K562 (cell line): ENCODE data around the gene NARF. TPM values are rescaled to one million over a fixed set of nuclear protein-coding genes. Genes with fewer than 3 reads are reported as not detected.
A peak's percentile ranks its signal among the peaks of the same experiment; 100 is the strongest.

Source experiments
- ATAC-seq: fragments of 200-7000 bp; cut with Tn5 transposase; 3 replicates; pipeline ENCODE4 v1.9.1; 2020; ENCODE audit warnings: moderate library complexity
- BruUV-seq: library from RNA; stranded (reverse); fragments of 400-500 nt; replicated peaks from 2 replicates; lab custom pipeline; 2021; lab: Mats Ljungman, UMichigan
- CTCF ChIA-PET: fragments of 300-600 bp; formaldehyde crosslinking; extraction: SDS; loops from one replicate; lab custom pipeline; 2021; ENCODE audit warnings: low intra/inter-chr PET ratio; lab: Yijun Ruan, JAX
- POLR2A ChIA-PET: fragments of 300-600, 350-650 bp; sonication (Branson Sonifier 250); formaldehyde crosslinking; extraction: SDS; loops from one replicate; lab custom pipeline; 2021; ENCODE audit warnings: antibody characterized with exemption, inconsistent platforms; lab: Yijun Ruan, JAX
- DNase-seq, 4 experiments: peaks; one replicate each; pipeline versions ENCODE4 v3.0.0 to v3.0.0-alpha.2; 2011 to 2018; ENCODE audit warnings: low spot score in 3 of 4, mixed read lengths in 3 of 4; ENCODE audit errors: extremely low read depth in 1 of 4
- FAIRE-seq: peaks from 2 replicates; lab custom pipeline; 2011; peaks lifted over from hg19 to GRCh38; lab: Jason Lieb, UNC
- H2AFZ ChIP-seq: 2 replicates; pipeline ENCODE4 v1.6.0; 2011; ENCODE audit warnings: low read depth, low read length, control low read depth, inconsistent platforms
- H3K27ac ChIP-seq: fragments of 200-600 bp; 3 replicates; pipeline ENCODE4 v1.8.0; 2011; ENCODE audit warnings: low read depth, mild to moderate bottlenecking, control low read depth, inconsistent platforms, low read length, moderate library complexity, mixed read lengths; ENCODE audit errors: extremely low read depth
- H3K27me3 ChIP-seq, 2 experiments: fragments of 300-600 bp in 1 of 2; 2 replicates in 1 of 2; 3 replicates in 1 of 2; pipeline versions ENCODE4 v1.6.0 to v1.8.0; 2011; ENCODE audit warnings: inconsistent platforms in 2 of 2, low read length in 2 of 2, mild to moderate bottlenecking in 1 of 2, mixed read lengths in 1 of 2, moderate library complexity in 1 of 2; ENCODE audit not compliant: control insufficient read depth in 2 of 2, insufficient read depth in 2 of 2
- H3K36me3 ChIP-seq: fragments of 300-600 bp; 3 replicates; pipeline ENCODE4 v1.8.0; 2011; ENCODE audit warnings: mild to moderate bottlenecking, low read length, inconsistent platforms; ENCODE audit not compliant: control insufficient read depth, insufficient read depth
- H3K4me1 ChIP-seq, 2 experiments: fragments of 200-600 bp in 1 of 2; replicated peaks in 1 of 2; 2 replicates in 1 of 2; 3 replicates in 1 of 2; pipeline versions ENCODE4 v1.5.1 to v1.8.0; 2011; ENCODE audit warnings: inconsistent platforms in 2 of 2, low read length in 2 of 2, mild to moderate bottlenecking in 1 of 2, mixed read lengths in 1 of 2, moderate library complexity in 1 of 2; ENCODE audit not compliant: control insufficient read depth in 2 of 2, insufficient read depth in 2 of 2
- H3K4me2 ChIP-seq: 2 replicates; pipeline ENCODE4 v1.6.1; 2011; ENCODE audit warnings: low read length, control low read depth, inconsistent platforms, mixed read lengths; ENCODE audit not compliant: insufficient read depth
- H3K4me3 ChIP-seq: fragments of 200-600 bp; sonication (generic), shearing (Covaris generic); 2 replicates; pipeline ENCODE4 v1.5.1; 2016; ENCODE audit warnings: control low read depth, inconsistent platforms
- H3K79me2 ChIP-seq: fragments of 200-600 bp; 3 replicates; pipeline ENCODE4 v1.8.0; 2011; ENCODE audit warnings: low read length, inconsistent platforms; ENCODE audit not compliant: control insufficient read depth, insufficient read depth
- H3K9ac ChIP-seq, 2 experiments: 2 replicates each; pipeline versions ENCODE4 v1.6.0 to v1.6.1; 2011; ENCODE audit warnings: low read depth in 2 of 2, low read length in 2 of 2, control low read depth in 1 of 2, inconsistent platforms in 1 of 2, mild to moderate bottlenecking in 1 of 2, mixed read lengths in 1 of 2; ENCODE audit not compliant: insufficient read depth in 1 of 2
- H3K9me1 ChIP-seq: one replicate; pipeline ENCODE4 v1.6.0; 2011; ENCODE audit warnings: inconsistent platforms, mild to moderate bottlenecking, low read length, moderate library complexity; ENCODE audit not compliant: control insufficient read depth, insufficient read depth
- H3K9me3 ChIP-seq: replicated peaks from 2 replicates; pipeline ENCODE4 v1.5.1; 2011; ENCODE audit warnings: low read depth, low read length, inconsistent platforms; ENCODE audit not compliant: control insufficient read depth, insufficient read depth
- H4K20me1 ChIP-seq: replicated peaks from 2 replicates; pipeline ENCODE4 v1.6.1; 2011; ENCODE audit warnings: low read length, inconsistent platforms, mixed read lengths; ENCODE audit not compliant: control insufficient read depth, insufficient read depth
- HDAC2 ChIP-seq: fragments of 450-650 bp; IDR thresholded peaks from 2 replicates; pipeline ENCODE4 v1.6.1; 2016; ENCODE audit warnings: mild to moderate bottlenecking
- HOXB6 ChIP-seq: fragments of 250-450 bp; sonication (Bioruptor Pico); IDR thresholded peaks from 2 replicates; pipeline ENCODE4 v1.5.1; 2022; ENCODE audit warnings: mild to moderate bottlenecking, borderline replicate concordance
- NFATC3 ChIP-seq: fragments of 450-650 bp; IDR thresholded peaks from 2 replicates; pipeline ENCODE4 v1.6.1; 2017; ENCODE audit warnings: mild to moderate bottlenecking
- NFIC ChIP-seq: fragments of 450-650 bp; IDR thresholded peaks from 2 replicates; pipeline ENCODE4 v1.6.1; 2017; ENCODE audit warnings: mild to moderate bottlenecking, inconsistent platforms
- POLR2G ChIP-seq: fragments of 200-400 bp; formaldehyde crosslinking; IDR thresholded peaks from 2 replicates; pipeline ENCODE4 v1.6.1; 2017; ENCODE audit warnings: low read depth, mild to moderate bottlenecking, antibody characterized with exemption, low read length, moderate library complexity
- RBM22 ChIP-seq: fragments of 200-400 bp; formaldehyde crosslinking; IDR thresholded peaks from 2 replicates; pipeline ENCODE4 v1.6.1; 2018; ENCODE audit warnings: low read length, low read depth; ENCODE audit not compliant: poor library complexity, severe bottlenecking
- ZNF324 ChIP-seq: fragments of 250-450 bp; sonication (Bioruptor Pico); IDR thresholded peaks from 2 replicates; pipeline ENCODE4 v1.4.0; 2020; ENCODE audit warnings: mild to moderate bottlenecking
- ZNF644 ChIP-seq: fragments of 200-800 bp; sonication (Bioruptor generic); IDR thresholded peaks from 2 replicates; pipeline ENCODE4 v1.6.1; 2016; ENCODE audit warnings: low read depth, missing genetic modification characterization, missing compliant biosample characterization
- WGBS: fragments of 100-300 bp; shearing (Covaris generic); methylation state at CpG from one replicate; pipeline ENCODE4 v1.1.6; 2016; ENCODE audit warnings: low coverage, mixed read lengths; ENCODE audit not compliant: insufficient coverage; ENCODE audit errors: missing lambda C conversion rate; 5-methylcytosine and 5-hydroxymethylcytosine counted together
- in situ Hi-C: fragments of 300-500 bp; cut with MboI; formaldehyde crosslinking; loops from 4 replicates; pipeline ENCODE4 v1.15.0; 2018; ENCODE audit warnings: inconsistent platforms, mixed read lengths
- intact Hi-C: fragments of 100-400 bp; cut with micrococcal nuclease; formaldehyde crosslinking; loops from 2 replicates; pipeline ENCODE4 v1.14.2; 2022
- polyA plus RNA-seq, 8 experiments: library from polyadenylated mRNA; depleted of rRNA in 4 of 8; stranded (reverse) in 5 of 8; unstranded in 3 of 8; fragments of >200 nt; fragmentation: Nextera tagmentation in 2 of 8; fragmentation: Illumina TruSeq in 1 of 8; extraction: Ambion mirVana in 2 of 8; extraction: Trizol in 1 of 8; gene quantifications; 2 replicates each; pipeline versions ENCODE4 v1.2.1 to v1.2.3, GENCODE V29; 2011 to 2014; ENCODE audit warnings: inconsistent platforms in 1 of 8, missing spikeins in 1 of 8
- total RNA-seq, 7 experiments: library from RNA; depleted of rRNA in 6 of 7; stranded (reverse); fragments of >200 nt in 6 of 7; fragmentation: Illumina TruSeq in 2 of 7; extraction: Trizol in 2 of 7; gene quantifications; 2 replicates each; pipeline versions ENCODE4 v1.2.1 to v1.2.3, GENCODE V29; 2011 to 2021; ENCODE audit warnings: low replicate concordance in 1 of 7

The NARF gene
- total and polyA plus RNA-seq, 9 of the 15 experiments (the other 6 are each of a cell fraction or from before 2014, with no cell fraction given): 60.4 to 423 (median 132) TPM

DNA sequence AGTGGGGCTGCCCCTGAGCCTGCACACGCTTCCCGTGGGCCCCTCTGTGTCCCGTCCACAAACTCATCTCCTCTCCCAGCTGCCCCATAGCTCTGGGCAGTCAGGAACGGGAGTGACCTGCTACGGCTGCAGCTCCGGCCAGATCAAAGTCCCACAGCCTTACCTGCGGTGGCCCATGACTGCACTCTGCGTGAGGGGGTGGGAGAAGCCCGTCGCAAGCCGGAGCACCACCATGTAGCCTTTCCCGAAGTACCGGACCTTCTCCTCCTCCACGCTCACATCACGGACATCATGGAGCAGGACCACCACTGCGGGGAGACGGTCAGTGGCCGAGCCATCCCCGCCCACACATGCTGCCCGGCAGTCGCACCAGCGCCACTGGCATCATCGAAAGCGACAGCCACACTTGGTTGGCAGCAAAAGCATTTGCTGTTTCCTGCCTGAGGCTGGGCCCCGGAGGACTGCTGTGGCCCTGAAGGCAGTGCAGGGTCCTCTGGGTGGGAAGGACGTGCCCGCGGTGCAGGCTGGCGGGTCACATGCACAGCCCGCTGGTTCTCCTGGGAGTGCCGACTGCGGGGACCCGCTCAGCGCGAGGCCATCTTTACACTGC lies 14.2 kb upstream of the NARF start:
- Histone ChIP-seq H3K9me1 (no peaks in the 10 kb centered on the region), H3K4me2 (no peak overlapping the region), H3K36me3 (peaks cover 33% of the 10 kb centered on the region; the same call in 2 of the 3 replicates), H3K9me3 (no peaks in the 10 kb centered on the region), H2AFZ (no peak overlapping the region), H3K27me3 (no peaks in the 10 kb centered on the region), H4K20me1 (no peaks in the 10 kb centered on the region), H3K79me2 (peaks cover 8% of the 10 kb centered on the region), H3K27ac (no peak overlapping the region), H3K4me3 (no peak overlapping the region), H3K4me1 (peaks cover under 1 to 63% of the 10 kb centered on the region in 2 experiments; a peak in 3 of 5 replicates), H3K9ac (no peak overlapping the region; a peak in 1 of 4 replicates)
- no TSS peak for BruUV-seq
- ATAC-seq (no peak), FAIRE-seq (no peak), DNase-seq (no peak)
- WGBS: 92% methylated on average over 28 of the region's 35 CpGs
- ChIA-PET POLR2A (no interaction called here), CTCF (no interaction called here)
- intact Hi-C loops: no loop called here
- TF ChIP-seq POLR2G (peak; percentile 42; the same call in 1 of the 2 replicates), HDAC2 (no peak), RBM22 (peak; percentile 20)
- in situ Hi-C loops: no loop called here

DNA sequence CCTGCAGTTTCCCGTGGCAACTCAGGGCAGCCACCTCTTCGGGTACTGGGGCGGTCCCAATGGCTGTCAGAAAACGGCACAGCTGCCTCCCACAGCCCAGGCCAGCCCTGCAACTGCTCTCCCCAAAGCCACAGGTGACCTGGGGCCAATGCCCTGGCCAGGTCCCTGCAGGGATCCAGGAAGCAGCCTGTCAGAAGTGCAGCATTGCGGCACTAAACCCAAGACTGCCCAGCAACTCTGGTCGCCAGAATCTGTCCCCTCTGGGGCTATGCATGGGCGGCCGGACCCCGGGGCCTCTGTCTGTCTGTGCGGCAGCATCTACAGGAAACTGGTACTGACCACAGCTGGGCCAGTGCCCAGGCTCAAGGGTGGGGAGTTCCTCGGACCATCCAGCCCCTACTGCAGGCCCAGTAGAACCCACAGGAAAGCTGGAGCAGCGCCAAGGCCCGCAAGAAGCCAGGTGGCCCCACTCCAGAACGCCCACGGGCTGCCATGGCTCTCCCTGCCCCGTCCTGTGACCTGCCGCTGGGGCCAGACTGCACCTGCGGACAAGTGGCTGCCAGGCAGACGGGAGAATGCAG lies 13.5 kb upstream of the NARF start:
- WGBS: 82% methylated on average over 15 of the region's 19 CpGs
- Histone ChIP-seq H2AFZ (no peak overlapping the region), H3K79me2 (peaks cover 14% of the 10 kb centered on the region), H3K27me3 (no peaks in the 10 kb centered on the region), H3K36me3 (peaks cover 34% of the 10 kb centered on the region; the same call in 2 of the 3 replicates), H3K4me2 (no peak overlapping the region), H3K4me1 (peaks cover 5 to 63% of the 10 kb centered on the region in 2 experiments), H3K9me1 (no peaks in the 10 kb centered on the region), H3K9ac (peak overlapping the region in 1 of 2 experiments; percentile 20; a peak in 2 of 4 replicates), H3K9me3 (no peaks in the 10 kb centered on the region), H3K27ac (no peak overlapping the region), H4K20me1 (no peaks in the 10 kb centered on the region), H3K4me3 (no peak overlapping the region)
- in situ Hi-C loops (no loop called here), intact Hi-C loops (no loop called here)
- BruUV-seq: no TSS peak
- ChIA-PET POLR2A (interaction anchor here (0.6 kb wide), 2 partner anchors 17 kb away, joined by 3 to 4 read pairs; no protein-coding TSS in a partner anchor), CTCF (no interaction called here)
- no peak for DNase-seq
- no peak for FAIRE-seq
- no peak for ATAC-seq
- TF ChIP-seq HOXB6 (no peak), ZNF644 (tag) (no peak), NFATC3 (no peak), NFIC (0 out of 2 replicates have a peak, but pooled peaks have one; percentile 33), POLR2G (peak; percentile 53; the same call in 1 of the 2 replicates), ZNF324 (CRISPR knock-in tag) (no peak)
